Skeletal muscle satellite cell (primary cell): ENCODE measurements around the gene NSD2.

ENCODE experiments used
- H3K27me3 ChIP-seq: 2 replicates; pipeline ENCODE4 v1.7.0; 2013; ENCODE audit warnings: low read length; ENCODE audit not compliant: control insufficient read depth, insufficient read depth
- H3K36me3 ChIP-seq: 2 replicates; pipeline ENCODE4 v1.7.0; 2013; ENCODE audit warnings: mild to moderate bottlenecking, control low read depth, low read length; ENCODE audit not compliant: insufficient read depth
- H3K4me1 ChIP-seq: 2 replicates; pipeline ENCODE4 v1.7.0; 2013; ENCODE audit warnings: low read length; ENCODE audit not compliant: control insufficient read depth, insufficient read depth
- H3K4me2 ChIP-seq: 2 replicates; pipeline ENCODE4 v1.7.0; 2013; ENCODE audit warnings: mild to moderate bottlenecking, low read length
- H3K4me3 ChIP-seq: 2 replicates; pipeline ENCODE4 v1.7.0; 2013; ENCODE audit warnings: low read length
- H3K9ac ChIP-seq: 2 replicates; pipeline ENCODE4 v1.7.0; 2013; ENCODE audit warnings: mild to moderate bottlenecking, low read depth, low read length, moderate library complexity
- H3K9me3 ChIP-seq: replicated peaks from 2 replicates; pipeline ENCODE4 v1.7.0; 2013; ENCODE audit warnings: mild to moderate bottlenecking, control low read depth, low read length

The NSD2 gene

GRCh38 chr4:1968686-1969295, 97.6 kb downstream of the NSD2 start:
- no peaks in the 10 kb centered on the region for H3K9me3 ChIP-seq
- H3K4me1 ChIP-seq, result no peaks in the 10 kb centered on the region
- no peak overlapping the region for H3K9ac ChIP-seq
- no peak overlapping the region for H3K4me2 ChIP-seq
- no peak overlapping the region for H3K4me3 ChIP-seq
- H3K36me3 ChIP-seq, result peaks cover 56% of the 10 kb centered on the region
- no peaks in the 10 kb centered on the region for H3K27me3 ChIP-seq

- no peak overlapping the region for H3K4me2 ChIP-seq
- H3K36me3 ChIP-seq, result peaks cover 54% of the 10 kb centered on the region
- H3K9me3 ChIP-seq, result no peaks in the 10 kb centered on the region
These were observed 98.9 kb downstream of the NSD2 start for GRCh38 chr4:1969928-1970723.

GRCh38 chr4:1970926-1971325, 99.7 kb downstream of the NSD2 start:
- Histone ChIP-seq H3K4me2 (no peak overlapping the region), H3K27me3 (no peaks in the 10 kb centered on the region), H3K9ac (no peak overlapping the region), H3K9me3 (no peaks in the 10 kb centered on the region), H3K4me3 (no peak overlapping the region), H3K36me3 (peaks cover 54% of the 10 kb centered on the region), H3K4me1 (no peaks in the 10 kb centered on the region)

More at GRCh38 chr4:1969928-1970723, 98.9 kb downstream of the NSD2 start:
- no peaks in the 10 kb centered on the region for H3K4me1 ChIP-seq
- H3K9ac ChIP-seq, result no peak overlapping the region
- no peaks in the 10 kb centered on the region for H3K27me3 ChIP-seq
- no peak overlapping the region for H3K4me3 ChIP-seq

GRCh38 chr4:1971456-1972200, 100.4 kb downstream of the NSD2 start:
- Histone ChIP-seq H3K4me1 (no peaks in the 10 kb centered on the region), H3K9me3 (no peaks in the 10 kb centered on the region), H3K27me3 (no peaks in the 10 kb centered on the region), H3K4me3 (no peak overlapping the region), H3K9ac (no peak overlapping the region), H3K4me2 (no peak overlapping the region), H3K36me3 (peaks cover 58% of the 10 kb centered on the region)

- no peak overlapping the region for H3K9ac ChIP-seq
- H3K27me3 ChIP-seq, result no peaks in the 10 kb centered on the region
- H3K36me3 ChIP-seq, result peaks cover 58% of the 10 kb centered on the region
- H3K4me1 ChIP-seq, result no peaks in the 10 kb centered on the region
- no peak overlapping the region for H3K4me2 ChIP-seq
- H3K4me3 ChIP-seq, result no peak overlapping the region
- no peaks in the 10 kb centered on the region for H3K9me3 ChIP-seq
These were observed 101.2 kb downstream of the NSD2 start for GRCh38 chr4:1972414-1972813.

GRCh38 chr4:1973218-1973617, 102.0 kb downstream of the NSD2 start:
- no peak overlapping the region for H3K4me3 ChIP-seq
- H3K36me3 ChIP-seq, result peaks cover 63% of the 10 kb centered on the region

GRCh38 chr4:1973661-1974060, 102.5 kb downstream of the NSD2 start:
- H3K4me2 ChIP-seq, result no peak overlapping the region
- H3K27me3 ChIP-seq, result no peaks in the 10 kb centered on the region
- H3K4me1 ChIP-seq, result no peaks in the 10 kb centered on the region
- H3K9me3 ChIP-seq, result no peaks in the 10 kb centered on the region
- no peak overlapping the region for H3K4me3 ChIP-seq
- peaks cover 63% of the 10 kb centered on the region for H3K36me3 ChIP-seq
- no peak overlapping the region for H3K9ac ChIP-seq

More at GRCh38 chr4:1973218-1973617, 102.0 kb downstream of the NSD2 start:
- Histone ChIP-seq H3K27me3 (no peaks in the 10 kb centered on the region), H3K9ac (no peak overlapping the region), H3K9me3 (no peaks in the 10 kb centered on the region), H3K4me1 (no peaks in the 10 kb centered on the region), H3K4me2 (no peak overlapping the region)

- H3K4me2 ChIP-seq, result no peak overlapping the region
- H3K9ac ChIP-seq, result no peak overlapping the region
- no peaks in the 10 kb centered on the region for H3K27me3 ChIP-seq
- H3K9me3 ChIP-seq, result no peaks in the 10 kb centered on the region
- no peaks in the 10 kb centered on the region for H3K4me1 ChIP-seq
- H3K36me3 ChIP-seq, result peaks cover 67% of the 10 kb centered on the region
- H3K4me3 ChIP-seq, result no peak overlapping the region
These were observed 103.6 kb downstream of the NSD2 start for GRCh38 chr4:1974840-1975239.

- no peak overlapping the region for H3K4me2 ChIP-seq
- H3K9me3 ChIP-seq, result no peaks in the 10 kb centered on the region
- H3K4me3 ChIP-seq, result no peak overlapping the region
- H3K27me3 ChIP-seq, result no peaks in the 10 kb centered on the region
- no peak overlapping the region for H3K9ac ChIP-seq
- peaks cover 72% of the 10 kb centered on the region for H3K36me3 ChIP-seq
- no peaks in the 10 kb centered on the region for H3K4me1 ChIP-seq
These were observed 104.2 kb downstream of the NSD2 start for GRCh38 chr4:1975391-1975801.

- no peaks in the 10 kb centered on the region for H3K4me1 ChIP-seq
- H3K27me3 ChIP-seq, result no peaks in the 10 kb centered on the region
- no peak overlapping the region for H3K4me2 ChIP-seq
- H3K36me3 ChIP-seq, result peaks cover 72% of the 10 kb centered on the region
- no peaks in the 10 kb centered on the region for H3K9me3 ChIP-seq
- no peak overlapping the region for H3K9ac ChIP-seq
- H3K4me3 ChIP-seq, result no peak overlapping the region
These were observed 104.7 kb downstream of the NSD2 start for GRCh38 chr4:1975880-1976279.

- Histone ChIP-seq H3K9ac (no peak overlapping the region), H3K4me3 (no peak overlapping the region), H3K4me2 (no peak overlapping the region), H3K9me3 (no peaks in the 10 kb centered on the region), H3K4me1 (peaks cover 5% of the 10 kb centered on the region), H3K36me3 (peaks cover 72% of the 10 kb centered on the region), H3K27me3 (no peaks in the 10 kb centered on the region)
These were observed 105.5 kb downstream of the NSD2 start for GRCh38 chr4:1976416-1977352.
